ENCODE results near the gene ABHD14A.

The ABHD14A gene

DNA sequence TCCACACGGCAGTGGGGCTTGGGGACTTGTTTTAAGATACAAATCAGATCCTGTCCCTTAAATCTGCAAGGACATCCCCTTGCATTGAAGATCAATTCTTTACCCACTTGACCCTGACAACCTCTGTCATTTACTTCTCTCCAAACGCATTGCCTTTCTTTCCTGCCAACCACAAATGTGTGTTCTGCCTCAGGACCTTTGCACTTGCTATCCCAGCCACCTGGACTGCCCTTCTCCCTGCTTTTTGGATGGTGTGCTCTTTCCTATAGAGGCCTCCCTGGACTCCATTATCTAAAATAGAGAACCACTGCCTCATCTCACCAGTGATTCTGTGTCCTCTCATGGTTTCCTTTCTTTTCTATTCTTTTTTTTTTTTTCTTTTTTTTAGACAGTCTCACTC, 22.3 kb downstream of the ABHD14A start:
- no peak for DNase-seq (ENCODE audit: low spot score)

DNA sequence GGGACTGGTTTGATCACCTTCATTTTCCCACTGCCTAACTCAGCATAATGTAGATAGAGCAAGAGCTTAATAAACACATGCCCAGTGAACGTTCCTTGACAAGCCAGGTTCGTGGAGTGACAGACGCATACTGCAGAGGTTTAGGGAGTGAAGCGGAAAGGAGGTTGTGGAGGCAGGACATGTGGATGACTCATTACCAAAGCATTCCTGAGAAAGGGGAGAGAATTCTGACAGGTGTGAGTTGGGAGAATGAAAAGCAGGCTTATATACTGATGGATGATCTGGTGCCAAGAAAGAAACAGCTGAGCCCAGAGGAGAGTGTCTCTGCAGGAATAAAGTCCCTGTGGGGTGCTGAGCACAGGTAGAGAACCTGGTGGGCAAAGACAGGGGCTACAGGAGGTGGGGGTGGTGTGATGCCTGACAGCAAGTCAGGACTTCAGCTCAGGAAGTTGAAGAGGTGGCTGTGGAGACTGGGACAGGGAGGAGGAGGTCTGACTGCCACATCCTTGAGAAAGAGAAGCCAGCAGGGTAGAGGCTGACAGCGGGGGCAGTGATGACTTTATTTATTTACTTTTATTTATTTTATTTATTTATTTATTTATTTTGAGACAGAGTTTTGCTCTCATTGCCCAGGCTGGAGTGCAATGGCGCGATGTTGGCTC, 23.2 kb downstream of the ABHD14A start:
- no peak for DNase-seq (ENCODE audit: low spot score)

GRCh38 chr3:51998774-51999173, 23.9 kb downstream of the ABHD14A start:
- no peak for DNase-seq (ENCODE audit: low spot score)

GRCh38 chr3:51999846-52000245, 25.0 kb downstream of the ABHD14A start:
- no peak for DNase-seq (ENCODE audit: low spot score)

DNA sequence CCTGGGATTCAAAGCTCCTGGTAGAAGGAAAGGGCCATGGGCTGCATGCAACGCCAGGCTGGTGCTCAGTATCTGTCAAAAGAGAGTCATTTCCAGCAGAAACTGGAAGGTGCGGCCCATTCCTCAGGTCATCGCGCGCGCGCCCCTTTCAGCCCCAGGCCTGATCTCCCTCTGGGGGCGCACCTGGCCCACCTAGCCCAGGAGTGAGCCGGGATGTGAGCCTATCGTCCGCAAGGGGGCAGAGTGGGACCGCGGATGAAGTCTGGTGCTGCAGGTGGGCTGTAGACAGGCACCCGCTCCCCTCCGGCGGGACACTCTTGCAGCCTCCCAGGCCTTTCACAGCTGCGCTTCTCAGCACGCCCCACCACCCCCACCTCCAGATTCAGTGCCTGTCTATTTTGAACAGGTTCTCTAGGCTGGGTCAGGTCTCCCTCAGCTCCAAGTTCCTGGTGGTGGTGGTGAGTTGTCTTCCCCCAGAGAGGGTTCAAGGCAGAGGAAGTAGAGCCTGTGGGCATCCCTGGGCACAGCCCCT, 26.6 kb downstream of the ABHD14A start:
- peak; percentile 86 for DNase-seq (ENCODE audit: low spot score)

GRCh38 chr3:52002748-52003147, 27.9 kb downstream of the ABHD14A start:
- no peak for DNase-seq (ENCODE audit: low spot score)

DNA sequence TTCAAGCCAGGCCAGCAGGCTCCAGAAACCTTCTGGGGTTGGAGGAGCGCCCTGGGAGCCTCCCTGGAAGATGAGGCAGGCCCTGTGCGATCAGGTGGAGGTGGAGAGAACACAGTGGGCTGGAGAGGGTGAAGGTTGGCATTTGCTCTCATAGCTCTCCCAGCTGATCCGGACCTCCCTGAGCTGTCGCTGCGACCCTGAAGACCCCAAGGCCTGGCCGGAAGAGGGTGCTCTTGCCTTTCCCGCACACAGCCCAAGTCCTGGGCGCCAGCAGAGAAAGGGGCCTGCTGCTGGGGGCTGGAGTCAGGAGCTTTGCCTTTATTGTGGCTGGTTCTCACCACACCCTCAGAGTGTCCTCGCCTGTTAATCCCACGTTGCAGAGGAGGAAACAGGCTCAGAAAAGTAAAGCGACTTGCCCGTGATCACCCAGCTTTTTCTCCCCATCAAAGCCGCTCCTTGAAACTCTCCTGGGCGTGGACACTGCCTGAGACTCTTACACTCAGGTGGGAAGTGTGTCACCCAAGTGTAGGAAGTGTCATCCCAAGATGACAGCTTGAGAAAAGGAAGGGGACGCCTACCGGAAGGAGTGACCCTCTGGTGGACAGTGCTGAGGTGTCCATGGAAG, 29.4 kb downstream of the ABHD14A start:
- DNase-seq (ENCODE audit: low spot score): no peak

DNA sequence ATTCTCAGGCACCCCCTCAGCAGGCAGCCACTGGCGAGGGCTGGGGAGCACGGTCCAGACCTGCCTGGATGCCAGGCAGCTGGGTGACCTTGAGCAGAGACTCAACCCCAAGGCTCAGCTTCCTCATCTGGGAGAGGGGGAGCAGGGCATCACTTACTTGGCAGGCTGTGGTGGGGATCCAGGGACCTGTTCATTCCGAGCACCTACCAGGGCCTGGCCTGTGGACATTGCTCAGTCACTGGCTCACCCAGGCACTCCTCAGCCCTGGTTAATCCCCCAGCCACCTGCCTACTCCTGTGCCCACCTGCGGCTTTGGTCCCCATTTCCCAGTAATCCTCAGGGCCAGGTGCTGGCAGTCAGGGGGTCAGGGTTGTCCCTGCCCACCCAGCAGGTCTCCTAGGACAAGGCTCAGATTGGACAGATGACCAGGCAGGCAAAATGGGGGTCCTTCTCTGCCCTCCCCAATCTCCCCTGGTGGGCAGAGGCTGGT, 30.1 kb downstream of the ABHD14A start:
- DNase-seq (ENCODE audit: low spot score): no peak

DNA sequence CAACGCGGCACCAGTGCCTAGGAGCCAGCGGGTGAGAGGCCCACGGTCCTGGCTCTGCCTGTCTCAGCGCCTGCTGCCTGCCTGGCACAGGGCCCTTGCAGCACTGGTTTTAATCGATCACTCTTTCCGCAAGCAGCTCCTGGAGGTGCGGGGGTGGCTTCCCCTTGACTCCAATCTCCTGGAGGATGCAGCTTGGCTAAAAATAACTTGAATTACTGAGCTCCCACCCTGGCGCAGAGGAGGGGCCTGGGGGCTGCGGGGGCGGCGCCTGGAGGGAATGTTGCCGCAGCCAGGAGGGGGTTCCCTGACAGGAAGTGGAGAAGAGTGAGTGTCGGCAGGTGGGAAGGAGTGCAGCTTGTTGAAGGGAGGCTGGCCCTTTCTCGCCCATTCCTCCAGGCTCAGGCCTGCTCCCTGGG, 30.7 kb downstream of the ABHD14A start:
- DNase-seq (ENCODE audit: low spot score): no peak

DNA sequence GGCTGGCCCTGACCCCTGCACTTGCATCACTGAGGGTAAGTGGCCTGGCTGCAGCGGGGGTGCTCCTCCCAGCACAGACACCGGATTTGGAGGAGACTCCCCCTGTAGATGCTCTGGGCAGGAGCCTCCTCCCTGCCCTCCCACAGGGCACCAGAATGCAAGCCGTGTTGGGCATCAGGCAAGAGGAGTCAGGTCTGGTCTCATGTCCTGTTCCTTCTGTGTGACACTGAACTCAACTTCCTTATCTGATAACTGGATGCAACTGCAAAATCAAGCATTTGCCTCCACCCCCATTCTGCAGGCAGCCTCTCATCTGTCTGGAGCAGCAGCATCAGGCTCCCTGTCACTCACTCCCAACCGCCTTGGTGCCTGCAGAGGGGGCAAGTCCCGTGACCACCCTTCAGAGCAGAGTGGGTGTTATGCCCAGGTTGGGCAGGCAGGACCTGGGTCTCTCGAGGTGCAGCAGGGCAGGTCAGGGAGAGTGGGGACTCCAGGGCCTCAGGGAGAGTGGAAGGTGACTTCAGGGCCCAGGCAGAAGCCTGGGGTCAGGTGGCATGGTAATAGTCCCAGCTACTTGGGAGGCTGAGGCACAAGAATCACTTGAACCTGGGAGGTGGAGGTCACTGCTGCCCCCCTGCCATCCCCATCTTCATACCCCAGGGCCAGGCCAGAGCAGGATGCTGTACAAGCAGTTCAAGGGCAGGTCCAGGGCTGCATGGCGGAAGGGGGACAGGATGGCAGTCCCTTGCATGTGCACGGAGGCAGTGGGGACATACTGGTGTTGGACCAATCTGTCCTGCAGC, 31.4 kb downstream of the ABHD14A start:
- DNase-seq (ENCODE audit: low spot score): no peak

- no peak for DNase-seq (ENCODE audit: low spot score)
Measured at GRCh38 chr3:52006820-52007133, 31.9 kb downstream of the ABHD14A start.

- no peak for DNase-seq (ENCODE audit: low spot score)
Measured at GRCh38 chr3:52007291-52007690, 32.4 kb downstream of the ABHD14A start.

DNA sequence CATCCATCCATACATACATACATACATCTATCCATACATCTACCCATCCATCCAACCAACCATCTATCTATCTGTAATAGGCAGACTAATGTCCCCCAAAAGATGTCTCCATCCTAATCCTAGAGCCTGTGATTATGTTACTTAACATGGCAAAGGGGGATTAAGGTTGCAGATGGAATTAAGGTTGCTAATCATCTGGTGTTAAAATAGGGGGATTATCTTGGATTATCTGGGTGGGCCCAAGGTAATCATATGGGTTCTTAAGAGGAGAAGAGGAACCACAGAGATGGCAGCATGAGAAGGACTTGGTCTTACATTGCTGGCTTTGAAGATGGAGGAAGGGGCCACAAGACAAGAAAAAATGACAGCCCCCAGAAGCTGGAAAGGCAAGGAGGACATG, 35.6 kb downstream of the ABHD14A start:
- no peak for DNase-seq (ENCODE audit: low spot score)

DNA sequence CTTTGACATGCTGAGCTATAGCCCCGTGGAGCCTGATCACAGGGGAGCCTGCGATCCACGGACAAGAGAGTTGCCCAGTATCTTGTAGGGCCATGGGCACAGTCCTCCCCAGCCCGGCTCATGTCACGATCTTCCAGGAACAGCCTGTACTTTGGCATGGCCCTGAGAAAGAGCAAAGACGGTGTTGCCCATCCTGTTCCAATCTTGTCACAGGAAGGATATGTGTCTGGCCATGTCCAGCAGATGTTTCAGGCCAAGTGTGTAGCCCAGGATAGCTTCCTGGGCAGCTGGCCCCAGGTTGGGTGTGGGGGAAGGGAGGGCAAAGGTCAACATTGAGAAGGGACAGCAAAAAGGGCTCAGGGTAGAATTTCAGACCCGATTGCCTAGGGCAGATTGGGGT, 37.8 kb downstream of the ABHD14A start:
- no peak for DNase-seq (ENCODE audit: low spot score)

- DNase-seq (ENCODE audit: low spot score): no peak
Measured at GRCh38 chr3:52013802-52014598, 39.1 kb downstream of the ABHD14A start.

DNA sequence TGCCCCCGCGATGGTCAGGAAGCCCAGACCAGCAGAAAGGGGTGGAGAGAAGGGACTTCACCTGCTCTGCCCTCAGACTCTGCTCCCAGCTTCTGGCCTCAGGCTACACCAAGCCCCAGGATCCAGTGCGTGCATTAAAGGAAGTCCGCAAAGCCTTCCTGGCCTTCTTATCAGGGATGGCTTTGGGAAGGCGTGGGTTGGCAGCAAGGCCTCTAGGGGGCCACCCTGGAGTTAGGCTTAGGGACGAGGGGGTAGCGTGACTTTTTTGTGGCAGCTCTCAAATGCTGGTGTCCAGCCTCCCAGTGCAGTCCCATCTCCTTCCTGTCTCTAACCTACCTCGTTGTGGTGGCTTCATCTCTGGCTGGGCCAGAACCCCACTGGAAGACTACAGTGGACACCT, 39.7 kb downstream of the ABHD14A start:
- DNase-seq (ENCODE audit: low spot score): no peak

DNA sequence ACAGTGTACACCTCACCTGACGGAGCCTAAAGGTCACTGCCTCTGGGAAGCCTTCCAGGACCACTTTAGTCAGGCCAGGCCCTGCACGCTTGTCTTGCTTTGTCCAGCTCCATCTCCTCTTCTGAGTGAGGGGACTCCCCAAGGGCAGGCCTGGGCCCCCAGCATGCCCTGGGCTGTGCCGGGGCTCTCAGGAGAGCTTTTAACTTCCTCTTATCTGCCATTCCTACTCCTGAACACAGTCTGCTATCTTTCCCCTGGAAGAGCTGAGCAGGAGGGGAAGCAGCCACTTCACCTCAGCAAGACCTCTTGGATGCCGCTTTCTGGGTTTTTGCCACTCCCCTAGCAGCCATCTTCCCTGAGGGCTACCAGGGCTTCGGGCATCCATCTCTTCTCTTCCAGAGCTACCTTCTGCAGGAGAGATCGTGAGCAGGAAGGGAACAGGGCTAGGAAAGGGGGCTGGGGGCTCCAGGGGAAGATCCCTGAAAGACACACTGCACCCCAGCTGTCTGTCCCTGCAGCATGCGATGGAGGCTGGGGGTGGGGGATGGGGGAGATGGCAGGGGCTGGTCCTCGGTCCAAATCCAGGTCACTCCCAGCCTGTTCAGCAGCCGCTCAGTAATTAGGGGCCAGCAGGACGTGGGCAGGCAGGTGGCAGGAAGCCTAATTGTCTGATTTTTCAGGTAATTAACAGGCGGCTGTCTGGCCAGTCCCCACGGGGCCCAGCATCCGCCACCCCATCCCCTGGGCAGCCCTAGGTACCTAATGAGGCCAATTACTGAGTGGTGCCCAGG, 40.8 kb downstream of the ABHD14A start:
- DNase-seq (ENCODE audit: low spot score): no peak

GRCh38 chr3:52017586-52017985, 42.7 kb downstream of the ABHD14A start:
- no peak for DNase-seq (ENCODE audit: low spot score)

GRCh38 chr3:52018319-52019000, 43.6 kb downstream of the ABHD14A start:
- no peak for DNase-seq (ENCODE audit: low spot score)

GRCh38 chr3:52019352-52020080, 44.7 kb downstream of the ABHD14A start:
- no peak for DNase-seq (ENCODE audit: low spot score)

Data from CD4-positive, alpha-beta T cell treated with Interleukin-2 at 100 ng/mL for 4 hours (primary cell).